Ovary (tissue), 3 donors: ENCODE data around the gene HBEGF.

Experiments
- CTCF ChIP-seq, 3 donors: fragments of 450-650 bp in 2 of 3; fragments of 200-600 bp in 1 of 3; IDR thresholded peaks; one replicate each; pipeline versions ENCODE4 v1.5.1 to v1.8.0; 2016 to 2022; ENCODE audit warnings: antibody characterized with exemption in 3 of 3, mild to moderate bottlenecking in 1 of 3
- EP300 ChIP-seq: sonication (generic); formaldehyde crosslinking; IDR thresholded peaks from one replicate; pipeline ENCODE4 v1.6.1; 2017; ENCODE audit warnings: antibody characterized with exemption
- POLR2A ChIP-seq: fragments of 450-650 bp; IDR thresholded peaks from one replicate; pipeline ENCODE4 v1.6.1; 2017; ENCODE audit warnings: antibody characterized with exemption, mild to moderate bottlenecking, moderate library complexity
- donor health status: DM: no; HTN: no; CAD: no.

GRCh38 chr5:140365941-140366340, 19.5 kb upstream of the HBEGF start:
- TF ChIP-seq CTCF (IDR thresholded peaks at IDR 0.05) (no peak), POLR2A (no peak), EP300 (no peak)
